GM18499 (cell line): ENCODE data around the gene LPCAT3.
"Not testable (repeated sequence)": the region's sequence is repeated elsewhere in the genome, so short reads cannot be mapped to it uniquely, and the experiment has no call there.

ENCODE experiments used
- ATAC-seq: cut with Tn5 transposase; IDR thresholded peaks from one replicate; pipeline ENCODE4 v1.9.1; 2021; ENCODE audit warnings: moderate number of reproducible peaks; ENCODE audit not compliant: insufficient read depth, unreplicated experiment

LPCAT3 gene

GRCh38 chr12:7039403-7039802 lies 21.1 kb upstream of the LPCAT3 start:
- ATAC-seq = no peak

GRCh38 chr12:7038591-7038990 lies 20.3 kb upstream of the LPCAT3 start:
- ATAC-seq = no peak

- ATAC-seq = not testable (repeated sequence)
Measured at GRCh38 chr12:7037411-7037810, 19.1 kb upstream of the LPCAT3 start.

DNA sequence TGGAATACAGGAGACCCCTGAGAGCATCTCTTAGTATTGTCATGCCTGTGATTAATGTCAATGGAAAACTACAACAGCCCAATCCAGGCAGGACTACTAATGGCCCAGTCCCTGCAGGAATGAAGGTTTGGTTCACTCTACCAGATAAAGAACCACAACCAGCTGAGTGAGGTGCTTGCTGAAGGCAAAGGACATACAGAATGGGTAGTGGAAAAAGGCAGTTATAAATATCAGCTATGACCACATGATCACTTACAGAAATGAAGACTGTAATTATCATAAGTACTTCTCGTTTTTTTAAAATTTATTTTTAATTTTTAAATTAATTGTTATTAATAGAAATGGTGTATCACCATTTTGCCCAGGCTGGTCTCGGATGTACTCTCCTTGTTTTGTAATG lies 17.2 kb upstream of the LPCAT3 start:
- no peak for ATAC-seq

GRCh38 chr12:7034464-7034863 lies 16.2 kb upstream of the LPCAT3 start:
- no peak for ATAC-seq

DNA sequence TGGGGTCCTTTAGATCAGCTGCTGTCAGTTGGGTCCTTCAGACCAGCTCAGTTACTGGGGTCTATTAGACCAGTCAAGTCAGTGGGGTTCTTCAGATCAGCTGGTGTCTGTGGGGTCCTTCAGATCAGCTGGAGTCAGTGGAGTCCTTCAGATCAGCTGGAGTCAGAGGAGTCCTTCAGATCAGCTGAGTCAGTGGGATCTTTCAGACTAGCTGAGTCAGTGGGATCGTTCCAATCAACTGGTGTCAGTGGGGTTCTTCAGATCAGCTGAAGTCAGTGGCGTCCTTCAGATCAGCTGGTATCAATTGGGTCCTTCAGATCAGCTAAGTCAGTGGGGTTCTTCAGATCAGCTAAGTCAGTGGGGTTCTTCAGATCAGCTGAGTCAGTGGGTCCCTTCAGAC lies 14.7 kb upstream of the LPCAT3 start:
- no peak for ATAC-seq

- no peak for ATAC-seq
Measured at GRCh38 chr12:7031306-7031705, 13.0 kb upstream of the LPCAT3 start.

GRCh38 chr12:7026854-7027253 lies 8.6 kb upstream of the LPCAT3 start:
- no peak for ATAC-seq

- no peak for ATAC-seq
Measured at GRCh38 chr12:7023114-7023513, 4.8 kb upstream of the LPCAT3 start.

GRCh38 chr12:7021956-7022355 lies 3.7 kb upstream of the LPCAT3 start:
- ATAC-seq = no peak

DNA sequence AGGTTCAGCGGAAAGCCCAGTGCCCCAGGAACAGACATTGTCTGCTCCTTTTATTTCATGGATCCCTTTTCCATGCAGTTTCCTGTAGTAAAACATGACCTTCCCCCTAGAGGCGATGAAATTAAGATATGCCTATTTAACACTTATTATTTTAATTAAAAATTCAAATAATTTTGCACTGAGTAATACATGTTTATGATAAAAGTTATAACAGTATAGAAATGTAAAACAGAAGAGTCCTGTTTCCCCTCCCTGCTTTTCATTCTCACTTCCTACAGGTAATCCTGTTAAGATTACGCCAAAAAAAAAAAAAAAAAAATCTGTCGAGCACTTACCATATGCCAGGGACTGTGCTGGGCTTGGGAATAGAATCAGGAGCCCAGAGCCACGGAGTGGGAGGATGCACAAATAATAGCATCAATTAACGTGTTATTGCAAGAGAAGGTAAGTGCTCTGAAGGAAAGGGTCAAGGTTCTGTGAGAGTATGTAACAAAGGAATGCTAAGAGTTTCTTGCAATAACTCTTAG lies 830 bp upstream of the LPCAT3 start:
- no peak for ATAC-seq

- peak; percentile 12 for ATAC-seq
Measured at GRCh38 chr12:7017870-7018349, 366 bp downstream of the LPCAT3 start.

GRCh38 chr12:7016958-7017571 lies 1.2 kb downstream of the LPCAT3 start:
- ATAC-seq = no peak

- ATAC-seq = no peak
Measured at GRCh38 chr12:7015555-7016370, 2.5 kb downstream of the LPCAT3 start.

DNA sequence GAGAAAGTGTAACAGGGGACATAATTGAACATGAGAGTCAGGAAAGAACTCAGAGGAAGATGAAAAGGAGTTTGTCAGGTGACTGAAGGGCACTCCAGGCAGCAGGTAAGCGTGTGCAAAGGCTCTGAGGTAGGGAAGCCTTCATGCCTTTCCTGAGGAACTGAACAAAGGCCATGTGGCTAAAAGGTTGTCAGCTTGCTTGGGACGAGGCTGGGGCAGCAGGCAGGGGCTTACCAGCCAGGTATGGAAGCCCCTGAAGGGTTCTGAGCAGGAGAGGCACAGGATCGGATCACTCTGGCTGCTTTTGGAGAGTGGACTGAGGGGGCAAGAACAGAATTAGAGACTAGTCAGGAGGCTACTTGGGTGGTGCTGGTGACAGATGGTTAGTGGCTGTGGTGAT lies 5.2 kb downstream of the LPCAT3 start:
- no peak for ATAC-seq

GRCh38 chr12:7012024-7012607 lies 6.2 kb downstream of the LPCAT3 start:
- no peak for ATAC-seq

DNA sequence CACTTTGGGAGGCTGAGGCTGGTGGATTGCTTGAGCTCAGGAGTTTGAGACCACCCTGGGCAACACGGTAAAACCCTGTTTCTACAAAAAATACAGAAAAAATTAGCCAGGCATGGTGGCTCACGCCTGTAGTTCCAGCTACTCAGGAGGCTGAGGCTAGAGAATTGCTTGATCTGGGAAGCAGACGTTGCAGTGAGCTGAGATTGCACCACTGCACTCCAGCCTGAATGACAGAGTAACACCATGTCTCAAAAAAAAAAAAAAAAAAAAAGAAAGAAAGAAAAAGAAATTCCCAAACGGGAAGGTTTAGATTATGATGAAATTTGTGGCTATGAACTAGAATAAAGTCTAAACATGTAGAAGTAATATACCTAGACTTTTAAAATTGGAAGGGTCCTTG lies 6.9 kb downstream of the LPCAT3 start:
- ATAC-seq = not testable (repeated sequence)

DNA sequence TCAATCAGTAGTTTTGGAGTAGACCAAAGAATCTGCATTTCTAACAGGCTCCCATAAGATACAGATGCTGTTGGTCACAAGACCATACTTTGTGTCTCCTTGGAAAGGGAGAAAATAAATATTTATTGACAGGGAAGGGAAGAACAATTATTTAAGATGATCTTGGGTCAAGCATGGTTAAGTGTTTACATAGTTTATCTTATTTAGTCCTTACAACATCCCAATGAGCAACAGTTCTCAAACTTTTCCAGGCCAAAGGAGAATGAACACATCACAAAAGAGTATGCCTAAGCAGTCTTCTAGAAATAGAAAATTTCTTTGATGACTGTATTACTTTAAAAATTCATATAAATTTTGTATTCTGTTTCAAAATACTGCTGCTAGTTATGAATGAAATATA lies 8.8 kb downstream of the LPCAT3 start:
- no peak for ATAC-seq

GRCh38 chr12:7008864-7009263 lies 9.4 kb downstream of the LPCAT3 start:
- no peak for ATAC-seq

GRCh38 chr12:7006639-7007038 lies 11.6 kb downstream of the LPCAT3 start:
- no peak for ATAC-seq

DNA sequence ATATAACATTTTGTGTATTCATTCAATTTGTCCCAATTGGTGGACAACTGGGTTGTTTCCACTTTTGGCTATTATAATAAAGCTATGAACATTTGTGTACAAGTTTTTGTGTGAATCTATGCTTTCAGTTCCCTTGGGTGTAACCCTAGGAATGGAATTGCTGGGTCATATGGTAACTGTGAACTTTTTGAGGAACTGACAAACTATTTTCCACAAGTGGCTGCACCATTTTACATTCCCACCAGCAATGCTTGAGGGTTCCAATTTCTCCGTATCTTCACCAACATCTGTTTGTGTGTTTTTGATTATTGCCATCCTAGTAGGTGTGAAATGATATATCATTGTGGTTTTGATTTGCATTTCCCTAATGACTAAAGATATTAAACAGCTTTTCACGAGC lies 13.0 kb downstream of the LPCAT3 start:
- ATAC-seq = no peak
